ENCODE data around the gene IL22RA2.

DNA sequence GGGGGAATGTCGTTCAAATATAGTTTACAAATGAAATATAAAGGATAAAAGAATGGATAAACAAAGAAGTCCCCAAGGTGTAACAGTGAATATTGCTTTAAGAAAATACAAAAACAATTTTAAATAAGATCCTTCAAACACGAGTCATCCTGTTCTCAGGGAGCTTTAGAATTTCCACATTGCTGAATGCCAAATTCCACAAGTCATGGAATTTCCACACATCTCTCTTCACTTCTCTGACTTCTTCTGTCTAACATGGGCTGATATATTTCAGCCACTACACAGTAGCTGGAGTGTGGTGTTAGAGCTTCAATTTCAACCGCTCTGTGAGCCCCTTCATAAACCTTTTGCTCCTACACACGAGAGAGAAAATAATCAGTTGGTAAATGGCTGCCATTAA is 28.0 kb downstream of the IL22RA2 start:
- TF ChIP-seq, protein P1, sequence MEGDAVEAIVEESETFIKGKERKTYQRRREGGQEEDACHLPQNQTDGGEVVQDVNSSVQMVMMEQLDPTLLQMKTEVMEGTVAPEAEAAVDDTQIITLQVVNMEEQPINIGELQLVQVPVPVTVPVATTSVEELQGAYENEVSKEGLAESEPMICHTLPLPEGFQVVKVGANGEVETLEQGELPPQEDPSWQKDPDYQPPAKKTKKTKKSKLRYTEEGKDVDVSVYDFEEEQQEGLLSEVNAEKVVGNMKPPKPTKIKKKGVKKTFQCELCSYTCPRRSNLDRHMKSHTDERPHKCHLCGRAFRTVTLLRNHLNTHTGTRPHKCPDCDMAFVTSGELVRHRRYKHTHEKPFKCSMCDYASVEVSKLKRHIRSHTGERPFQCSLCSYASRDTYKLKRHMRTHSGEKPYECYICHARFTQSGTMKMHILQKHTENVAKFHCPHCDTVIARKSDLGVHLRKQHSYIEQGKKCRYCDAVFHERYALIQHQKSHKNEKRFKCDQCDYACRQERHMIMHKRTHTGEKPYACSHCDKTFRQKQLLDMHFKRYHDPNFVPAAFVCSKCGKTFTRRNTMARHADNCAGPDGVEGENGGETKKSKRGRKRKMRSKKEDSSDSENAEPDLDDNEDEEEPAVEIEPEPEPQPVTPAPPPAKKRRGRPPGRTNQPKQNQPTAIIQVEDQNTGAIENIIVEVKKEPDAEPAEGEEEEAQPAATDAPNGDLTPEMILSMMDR (IDR thresholded peaks at IDR 0.05), result no peak
- TF ChIP-seq POLR2A (IDR thresholded peaks at IDR 0.05), result no peak

All from uterus (tissue), 2 donors.